ENCODE measurements around the gene TRPM1.

- TF ChIP-seq SUZ12 (IDR thresholded peaks at IDR 0.05; ENCODE audit: extremely low read depth, insufficient read depth, insufficient read length), result no peak
- no peak for TF ChIP-seq ZNF274 (IDR thresholded peaks at IDR 0.05; ENCODE audit: low read depth, low read length)
Observed at GRCh38 chr15:31081588-31082250, 19.8 kb downstream of the TRPM1 start.
